NCI-H2107 (cell line): ENCODE measurements around the gene DCLK2.

Source experiments
- DNase-seq: peaks from one replicate; lab custom pipeline; 2025; lab: John Stamatoyannopoulos, UW

DCLK2 gene

GRCh38 chr4:150209140-150209829 is 131.0 kb downstream of the DCLK2 start:
- DNase-seq, result no peak

- no peak for DNase-seq
Observed at GRCh38 chr4:150211016-150211415, 132.8 kb downstream of the DCLK2 start.

GRCh38 chr4:150211799-150212445 is 133.7 kb downstream of the DCLK2 start:
- no peak for DNase-seq

- DNase-seq, result no peak
Observed at GRCh38 chr4:150212485-150212884, 134.2 kb downstream of the DCLK2 start.

- DNase-seq, result no peak
Observed at GRCh38 chr4:150212927-150213326, 134.7 kb downstream of the DCLK2 start.

GRCh38 chr4:150215601-150216000 is 137.4 kb downstream of the DCLK2 start:
- DNase-seq, result no peak

- DNase-seq, result no peak
Observed at GRCh38 chr4:150216726-150217125, 138.5 kb downstream of the DCLK2 start.

GRCh38 chr4:150217192-150217591 is 138.9 kb downstream of the DCLK2 start:
- DNase-seq, result no peak

- DNase-seq, result no peak
Observed at GRCh38 chr4:150217808-150218207, 139.6 kb downstream of the DCLK2 start.

- no peak for DNase-seq
Observed at GRCh38 chr4:150218447-150218846, 140.2 kb downstream of the DCLK2 start.

GRCh38 chr4:150219841-150220240 is 141.6 kb downstream of the DCLK2 start:
- no peak for DNase-seq

- no peak for DNase-seq
Observed at GRCh38 chr4:150224896-150225591, 146.8 kb downstream of the DCLK2 start.

GRCh38 chr4:150229520-150229919 is 151.3 kb downstream of the DCLK2 start:
- no peak for DNase-seq

- no peak for DNase-seq
Observed at GRCh38 chr4:150230561-150230960, 152.3 kb downstream of the DCLK2 start.

- no peak for DNase-seq
Observed at GRCh38 chr4:150231107-150231770, 153.0 kb downstream of the DCLK2 start.

GRCh38 chr4:150232029-150232428 is 153.8 kb downstream of the DCLK2 start:
- no peak for DNase-seq

GRCh38 chr4:150234246-150234645 is 156.0 kb downstream of the DCLK2 start:
- DNase-seq, result no peak

GRCh38 chr4:150235317-150235716 is 157.1 kb downstream of the DCLK2 start:
- DNase-seq, result no peak

GRCh38 chr4:150235808-150236271 is 157.6 kb downstream of the DCLK2 start:
- DNase-seq, result no peak

- DNase-seq, result no peak
Observed at GRCh38 chr4:150236626-150237025, 158.4 kb downstream of the DCLK2 start.

- no peak for DNase-seq
Observed at GRCh38 chr4:150237110-150237872, 159.0 kb downstream of the DCLK2 start.

- no peak for DNase-seq
Observed at GRCh38 chr4:150238591-150238990, 160.3 kb downstream of the DCLK2 start.
